SU-DHL-6 (cell line): ENCODE measurements around the gene DLG4.

ENCODE experiments used
- H2AFZ ChIP-seq: fragments of 200-600 bp; sonication (generic); 2 replicates; pipeline ENCODE4 v1.6.1; 2014; ENCODE audit warnings: low read depth, mild to moderate bottlenecking, moderate library complexity, mixed read lengths, antibody characterized with exemption, low read length; ENCODE audit not compliant: severe bottlenecking
- H3F3A ChIP-seq: fragments of 200-600 bp; shearing (Covaris generic); 2 replicates; pipeline ENCODE4 v1.6.0; 2016; ENCODE audit warnings: antibody characterized with exemption, mild to moderate bottlenecking; ENCODE audit not compliant: insufficient read depth
- H3K27ac ChIP-seq: fragments of 200-600 bp; sonication (generic); 2 replicates; pipeline ENCODE4 v1.5.1; 2016; ENCODE audit warnings: low read depth, mild to moderate bottlenecking, low read length, moderate library complexity, mixed read lengths
- H3K27me3 ChIP-seq: fragments of 200-600 bp; sonication (generic), shearing (Covaris generic); 2 replicates; pipeline ENCODE4 v1.6.0; 2014; ENCODE audit warnings: mild to moderate bottlenecking, low read length
- H3K36me3 ChIP-seq: fragments of 200-600 bp; sonication (generic); 2 replicates; pipeline ENCODE4 v1.6.1; 2014; ENCODE audit warnings: mild to moderate bottlenecking, low read length, mixed read lengths
- H3K4me2 ChIP-seq: fragments of 300-600, 200-600 bp; shearing (Covaris generic), sonication (generic); 2 replicates; pipeline ENCODE4 v1.6.0; 2014; ENCODE audit warnings: low read length, low read depth, mild to moderate bottlenecking; ENCODE audit not compliant: poor library complexity, severe bottlenecking
- H3K4me3 ChIP-seq: fragments of 200-600 bp; sonication (generic); 2 replicates; pipeline ENCODE4 v1.5.1; 2014; ENCODE audit warnings: antibody characterized with exemption, low read length, mild to moderate bottlenecking, mixed read lengths; ENCODE audit not compliant: insufficient read depth, poor library complexity, severe bottlenecking
- H3K79me2 ChIP-seq: fragments of 200-600 bp; sonication (generic); 2 replicates; pipeline ENCODE4 v1.6.1; 2014; ENCODE audit warnings: mild to moderate bottlenecking, low read length, moderate library complexity; ENCODE audit not compliant: insufficient read depth
- H3K9ac ChIP-seq: fragments of 200-600 bp; sonication (generic); 2 replicates; pipeline ENCODE4 v1.7.0; 2014; ENCODE audit warnings: mild to moderate bottlenecking, low read length
- H3K9me2 ChIP-seq: fragments of 200-600 bp; sonication (generic); replicated peaks from 2 replicates; pipeline ENCODE4 v1.6.1; 2014; ENCODE audit warnings: low read length; ENCODE audit not compliant: insufficient read depth
- H3K9me3 ChIP-seq: fragments of 200-600 bp; sonication (generic); 2 replicates; pipeline ENCODE4 v1.6.1; 2014; ENCODE audit warnings: low read length, mixed read lengths; ENCODE audit not compliant: insufficient read depth
- H4K20me1 ChIP-seq: fragments of 200-600 bp; sonication (generic); 2 replicates; pipeline ENCODE4 v1.6.1; 2014; ENCODE audit warnings: low read depth, mild to moderate bottlenecking, antibody characterized with exemption, low read length, moderate library complexity, mixed read lengths
- EZH2phosphoT487 ChIP-seq: fragments of 200-600 bp; sonication (generic), shearing (Covaris generic); conservative IDR thresholded peaks from 2 replicates; pipeline ENCODE4 v1.6.1; 2018; ENCODE audit warnings: mild to moderate bottlenecking, antibody characterized with exemption, low read length, moderate library complexity, mixed read lengths
- TF ChIP-seq, protein P1 (sequence below): fragments of 200-600 bp; sonication (generic); IDR thresholded peaks from one replicate; pipeline ENCODE4 v1.5.1; 2017; ENCODE audit warnings: antibody characterized with exemption, mild to moderate bottlenecking, low read length, moderate library complexity; ENCODE audit not compliant: insufficient read depth, poor library complexity, severe bottlenecking

DLG4 gene

DNA sequence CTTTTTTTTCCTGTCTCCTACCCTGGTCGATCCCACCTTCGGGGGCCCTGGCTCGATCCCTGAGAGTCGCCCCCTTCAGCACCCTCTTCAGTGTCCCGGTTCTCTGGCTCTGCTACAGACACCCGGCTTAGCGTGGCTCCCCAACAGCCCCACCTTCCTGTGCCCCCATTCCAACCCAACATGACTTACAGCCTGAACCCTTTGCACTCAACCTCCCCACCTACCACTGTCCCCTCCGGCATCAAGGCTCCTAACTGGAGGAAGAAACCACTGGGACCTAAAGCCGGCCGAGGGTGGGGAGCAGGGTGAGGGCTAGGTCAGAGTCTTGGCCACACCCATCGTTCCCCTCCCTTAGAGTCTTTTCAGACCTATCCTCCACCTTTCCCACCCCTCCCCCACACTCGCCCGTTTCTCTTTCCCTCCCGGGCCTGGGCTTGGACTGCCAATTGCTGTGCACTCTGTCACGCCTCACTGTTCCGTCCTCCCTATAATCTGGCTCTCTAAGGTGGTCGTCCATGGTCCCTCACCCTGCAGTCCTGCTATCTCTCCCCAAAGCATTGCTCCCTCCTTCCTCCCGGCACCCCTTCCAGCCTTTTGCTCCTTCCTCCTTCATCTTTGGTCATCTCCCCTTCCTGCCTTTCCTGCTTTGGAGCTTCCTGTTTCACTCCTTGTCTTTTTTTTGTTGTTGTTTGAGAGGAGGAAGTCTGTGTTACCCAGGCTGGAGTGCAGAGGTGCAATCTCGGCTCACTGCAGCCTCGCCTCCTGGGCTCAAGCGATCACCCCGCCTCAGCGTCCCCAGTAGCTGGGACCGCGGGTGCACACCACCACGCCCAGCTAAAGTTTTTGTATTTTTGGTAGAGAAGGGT lies 43.5 kb upstream of the DLG4 start:
- Histone ChIP-seq H3K27ac (no peak overlapping the region), H3K4me2 (no peak overlapping the region)

GRCh38 chr17:7262192-7262934 lies 42.7 kb upstream of the DLG4 start, which contains the start of gene CLDN7:
Gene CLDN7 (minus strand): TSS chr17:7262478. CDS start chr17:7262043, 435 bp downstream.
- H2AFZ ChIP-seq, result no peak within 1 kb of the TSS
- H3K27me3 ChIP-seq, result no peaks in the 10 kb centered on the region
- no peaks in the 10 kb centered on the region for H4K20me1 ChIP-seq
- H3K9ac ChIP-seq, result no peak within 1 kb of the TSS
- H3K4me3 ChIP-seq, result no peak within 1 kb of the TSS
- no peaks in the 10 kb centered on the region for H3F3A ChIP-seq
- no peaks in the 10 kb centered on the region for H3K79me2 ChIP-seq
- 0 out of 2 replicates have a peak, but pooled peaks cover 2% of the 10 kb centered on the region for H3K36me3 ChIP-seq
- no peaks in the 10 kb centered on the region for H3K9me3 ChIP-seq
- H3K27ac ChIP-seq, result no peak within 1 kb of the TSS
- no peaks in the 10 kb centered on the region for H3K9me2 ChIP-seq
- H3K4me2 ChIP-seq, result no peak within 1 kb of the TSS
- TF ChIP-seq, protein P1, sequence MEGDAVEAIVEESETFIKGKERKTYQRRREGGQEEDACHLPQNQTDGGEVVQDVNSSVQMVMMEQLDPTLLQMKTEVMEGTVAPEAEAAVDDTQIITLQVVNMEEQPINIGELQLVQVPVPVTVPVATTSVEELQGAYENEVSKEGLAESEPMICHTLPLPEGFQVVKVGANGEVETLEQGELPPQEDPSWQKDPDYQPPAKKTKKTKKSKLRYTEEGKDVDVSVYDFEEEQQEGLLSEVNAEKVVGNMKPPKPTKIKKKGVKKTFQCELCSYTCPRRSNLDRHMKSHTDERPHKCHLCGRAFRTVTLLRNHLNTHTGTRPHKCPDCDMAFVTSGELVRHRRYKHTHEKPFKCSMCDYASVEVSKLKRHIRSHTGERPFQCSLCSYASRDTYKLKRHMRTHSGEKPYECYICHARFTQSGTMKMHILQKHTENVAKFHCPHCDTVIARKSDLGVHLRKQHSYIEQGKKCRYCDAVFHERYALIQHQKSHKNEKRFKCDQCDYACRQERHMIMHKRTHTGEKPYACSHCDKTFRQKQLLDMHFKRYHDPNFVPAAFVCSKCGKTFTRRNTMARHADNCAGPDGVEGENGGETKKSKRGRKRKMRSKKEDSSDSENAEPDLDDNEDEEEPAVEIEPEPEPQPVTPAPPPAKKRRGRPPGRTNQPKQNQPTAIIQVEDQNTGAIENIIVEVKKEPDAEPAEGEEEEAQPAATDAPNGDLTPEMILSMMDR, result no peak
- TF ChIP-seq EZH2phosphoT487, result no peak

More for the DNA sequence above, 43.5 kb upstream of the DLG4 start:
- Histone ChIP-seq H3K9me3 (no peaks in the 10 kb centered on the region), H2AFZ (no peak overlapping the region), H3K9me2 (no peaks in the 10 kb centered on the region), H3K9ac (no peak overlapping the region), H3K27me3 (no peaks in the 10 kb centered on the region), H3K36me3 (0 out of 2 replicates have a peak, but pooled peaks cover 2% of the 10 kb centered on the region), H3K4me3 (no peak overlapping the region), H4K20me1 (no peaks in the 10 kb centered on the region), H3K79me2 (no peaks in the 10 kb centered on the region), H3F3A (no peaks in the 10 kb centered on the region)
- TF ChIP-seq, protein P1, result no peak
- TF ChIP-seq EZH2phosphoT487, result no peak

GRCh38 chr17:7261379-7262191 lies 41.9 kb upstream of the DLG4 start:
- Histone ChIP-seq H3K36me3 (0 out of 2 replicates have a peak, but pooled peaks cover 2% of the 10 kb centered on the region), H3K9me3 (no peaks in the 10 kb centered on the region), H3K27ac (no peak overlapping the region), H3K4me3 (no peak overlapping the region), H3F3A (no peaks in the 10 kb centered on the region), H3K27me3 (no peaks in the 10 kb centered on the region), H2AFZ (no peak overlapping the region), H3K9me2 (no peaks in the 10 kb centered on the region), H3K4me2 (no peak overlapping the region), H3K9ac (no peak overlapping the region), H3K79me2 (no peaks in the 10 kb centered on the region), H4K20me1 (no peaks in the 10 kb centered on the region)
- TF ChIP-seq, protein P1, result no peak
- no peak for TF ChIP-seq EZH2phosphoT487
